ENCODE measurements around the gene ZNF675.
"Not testable (repeated sequence)": the region's sequence is repeated elsewhere in the genome, so short reads cannot be mapped to it uniquely, and the experiment has no call there.

The ZNF675 gene

DNA sequence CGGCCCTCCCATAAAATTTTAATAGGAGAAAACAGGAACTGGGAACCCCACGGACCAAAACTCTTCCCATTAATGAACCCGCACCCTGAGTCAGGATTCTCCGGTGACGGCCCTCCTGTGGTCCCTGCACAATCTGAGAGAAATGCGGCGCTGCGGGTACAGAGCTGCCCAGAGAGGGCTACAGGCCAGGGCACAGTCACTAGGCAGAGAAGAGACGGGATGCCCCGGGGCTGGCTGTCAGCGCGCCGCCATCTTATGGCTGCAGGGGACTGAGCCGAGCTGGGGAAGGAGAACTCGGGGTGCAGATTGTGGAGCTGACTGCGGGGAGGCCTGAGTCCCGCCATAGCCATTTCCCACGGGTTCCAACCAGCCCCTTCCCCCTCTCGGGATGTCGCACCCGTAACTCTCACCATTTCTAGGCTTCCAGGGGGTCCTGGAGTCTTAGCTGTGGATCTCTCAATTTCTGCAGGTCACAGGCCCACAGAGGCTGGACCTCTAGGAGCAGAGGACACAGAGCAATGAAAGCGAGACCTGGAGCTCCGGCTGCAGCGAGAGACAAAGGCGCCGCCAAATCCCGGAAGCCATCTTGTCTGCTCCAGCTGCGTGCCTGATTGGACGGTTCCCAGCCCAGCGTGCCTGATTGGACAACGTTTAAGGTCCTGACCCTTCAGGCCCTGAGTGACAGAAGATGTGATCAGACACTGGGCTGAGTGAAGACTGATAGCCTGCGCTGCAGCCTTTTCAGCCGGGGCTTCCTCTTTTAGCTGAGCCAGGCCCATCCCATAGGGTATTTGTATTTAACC, at the start of gene ZNF675:
Gene ZNF675, minus strand, starts transcription at position 592 of the 803 bp plus-strand sequence. Its CDS starts 179 bp downstream, at position 413.
- DNase-seq (ENCODE audit: low read depth, low spot score): peak; percentile 80

GRCh38 chr19:23730729-23731465, 43.9 kb upstream of the ZNF675 start:
- DNase-seq (ENCODE audit: low read depth, low spot score): not testable (repeated sequence)

GRCh38 chr19:23724161-23724560, 37.1 kb upstream of the ZNF675 start:
- not testable (repeated sequence) for DNase-seq (ENCODE audit: low read depth, low spot score)

- no peak for DNase-seq (ENCODE audit: low read depth, low spot score)
Observed at GRCh38 chr19:23718802-23719201, 31.8 kb upstream of the ZNF675 start.

DNA sequence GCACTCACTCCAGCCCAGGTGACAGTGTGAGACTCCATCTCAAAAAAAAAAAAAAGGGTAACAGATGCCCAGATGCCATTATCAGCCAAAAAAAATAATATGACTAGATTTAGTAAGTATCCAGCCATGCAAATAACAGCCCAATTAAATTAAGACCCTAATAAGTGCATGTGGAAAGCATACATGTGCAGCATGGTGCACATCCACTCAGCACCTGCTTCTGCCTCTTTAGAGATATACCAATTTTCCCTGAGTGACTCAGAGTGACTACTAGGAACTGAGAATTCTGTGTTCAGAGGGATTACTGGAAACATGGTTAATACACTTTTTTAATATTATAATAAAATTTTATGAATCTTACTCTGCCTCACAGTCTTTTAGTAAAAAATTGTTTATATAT, 29.8 kb upstream of the ZNF675 start:
- no peak for DNase-seq (ENCODE audit: low read depth, low spot score)

GRCh38 chr19:23709347-23709746, 22.3 kb upstream of the ZNF675 start:
- no peak for DNase-seq (ENCODE audit: low read depth, low spot score)

DNA sequence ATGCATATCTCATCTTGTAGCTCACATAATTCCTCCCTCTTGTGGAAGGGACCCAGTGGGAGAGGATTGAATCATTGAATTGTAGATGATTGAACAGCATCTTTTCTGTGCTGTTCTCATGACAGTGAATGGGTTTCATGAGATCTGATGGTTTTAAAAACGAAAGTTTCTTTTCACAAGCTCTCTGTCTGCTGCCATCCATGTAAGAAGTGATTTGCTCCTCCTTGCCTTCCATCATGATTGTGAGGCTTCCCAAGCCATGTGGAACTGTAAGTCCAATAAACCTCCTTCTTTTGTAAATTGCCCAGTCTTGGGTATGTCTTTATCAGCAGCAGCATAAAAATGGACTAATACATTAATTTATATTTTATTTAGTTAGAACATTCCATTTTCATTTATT, 19.6 kb upstream of the ZNF675 start:
- no peak for DNase-seq (ENCODE audit: low read depth, low spot score)

DNA sequence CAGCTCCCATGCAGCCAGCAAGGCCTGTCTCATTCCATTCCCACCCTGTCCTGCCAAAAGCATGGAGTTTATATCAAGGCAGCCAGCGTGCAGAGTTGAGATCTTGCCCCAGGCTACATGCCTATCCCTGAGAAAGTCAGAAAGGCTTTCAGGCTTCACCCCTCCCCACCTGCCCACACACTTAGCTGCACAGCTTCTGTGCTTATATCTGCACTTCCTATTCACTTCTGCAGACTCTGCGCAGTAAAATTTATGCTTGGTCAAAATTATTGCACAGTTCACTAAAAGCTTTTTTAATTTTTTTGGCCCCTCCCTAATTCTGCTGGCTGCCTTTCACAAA, 12.5 kb upstream of the ZNF675 start:
- DNase-seq (ENCODE audit: low read depth, low spot score): no peak

DNA sequence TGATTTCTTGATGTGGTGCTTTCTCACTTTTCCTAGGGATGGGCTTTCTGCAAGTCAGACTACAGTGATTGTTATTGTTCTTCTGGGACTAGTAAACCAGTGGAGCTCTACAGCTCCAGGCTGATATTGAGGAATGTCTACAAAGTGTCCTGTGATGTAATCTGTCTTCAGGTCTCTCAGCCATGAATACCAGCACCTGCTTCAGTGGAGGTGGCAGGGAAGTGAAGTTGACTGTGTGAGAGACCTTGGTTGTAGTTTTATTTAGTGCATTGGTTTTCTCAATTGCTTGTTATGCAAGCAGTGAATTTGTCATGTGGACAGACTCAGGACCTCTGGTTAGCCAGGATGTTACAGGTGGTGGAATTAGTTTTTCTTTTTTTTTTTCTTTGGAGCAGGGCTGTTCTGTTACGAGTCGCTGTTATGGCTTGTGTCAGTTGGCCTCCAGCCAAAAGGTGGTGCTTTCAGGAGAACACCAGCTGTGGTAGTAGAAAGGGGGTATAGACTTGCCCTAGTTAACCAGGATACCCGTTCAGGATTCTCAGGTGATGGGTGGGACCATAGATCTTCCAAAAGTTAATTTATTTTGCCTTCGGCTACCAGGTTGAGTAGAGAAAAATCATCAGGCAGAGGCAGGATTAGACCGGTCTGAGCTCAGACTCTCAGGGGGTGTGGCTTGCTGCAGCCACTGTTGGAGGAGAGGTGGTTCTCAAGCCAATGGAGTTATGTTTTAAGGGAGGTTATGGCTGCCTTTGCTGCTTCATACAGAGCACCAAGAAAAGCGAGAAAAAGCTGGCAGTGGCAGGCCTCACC, 11.9 kb upstream of the ZNF675 start:
- no peak for DNase-seq (ENCODE audit: low read depth, low spot score)

GRCh38 chr19:23692937-23693336, 5.9 kb upstream of the ZNF675 start:
- not testable (repeated sequence) for DNase-seq (ENCODE audit: low read depth, low spot score)

DNA sequence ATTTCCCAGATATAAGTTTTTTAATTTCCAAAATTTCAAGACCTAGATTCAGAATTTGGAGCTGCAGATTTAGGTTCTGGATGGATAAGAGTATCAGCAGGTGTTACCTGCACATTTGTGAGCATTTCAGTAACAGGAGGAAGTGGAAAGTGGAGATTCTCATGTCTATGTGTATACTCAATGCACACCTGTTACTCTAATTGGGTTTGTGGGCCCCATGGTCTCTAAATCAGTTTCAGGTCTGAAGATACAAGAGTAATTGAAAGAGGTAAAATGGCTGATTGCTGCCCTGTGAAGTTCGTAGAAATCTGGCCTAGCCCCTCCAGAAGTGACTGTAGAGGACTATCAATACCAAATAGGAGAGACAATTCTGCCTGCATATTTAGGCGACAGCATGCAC, 13.9 kb downstream of the ZNF675 start:
- DNase-seq (ENCODE audit: low read depth, low spot score): no peak

DNA sequence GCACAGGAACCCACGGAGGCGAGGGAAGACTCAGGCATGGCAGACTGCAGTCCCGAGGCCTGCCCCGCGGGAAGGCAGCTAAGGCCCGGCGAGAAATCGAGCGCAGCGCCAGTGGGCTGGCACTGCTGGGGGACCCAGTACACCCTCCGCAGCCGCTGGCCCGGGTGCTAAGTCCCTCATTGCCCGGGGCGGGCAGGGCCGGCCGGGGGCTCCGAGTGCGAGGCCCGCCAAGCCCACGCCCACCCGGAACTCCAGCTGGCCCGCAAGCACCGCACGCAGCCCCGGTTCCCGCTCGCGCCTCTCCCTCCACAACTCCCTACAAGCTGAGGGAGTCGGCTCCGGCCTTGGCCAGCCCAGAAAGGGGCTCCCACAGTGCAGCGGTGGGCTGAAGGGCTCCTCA, 18.4 kb downstream of the ZNF675 start:
- not testable (repeated sequence) for DNase-seq (ENCODE audit: low read depth, low spot score)

GRCh38 chr19:23665651-23666410, 21.2 kb downstream of the ZNF675 start:
- DNase-seq (ENCODE audit: low read depth, low spot score): peak; percentile 20

GRCh38 chr19:23649817-23650216, 37.2 kb downstream of the ZNF675 start:
- DNase-seq (ENCODE audit: low read depth, low spot score): not testable (repeated sequence)

Measured in iPS DF 19.7 (cell line).